ENCODE measurements around the gene UBE2K. TPM values are rescaled to one million over a fixed set of nuclear protein-coding genes. Genes with fewer than 3 reads are reported as not detected.
A peak's percentile ranks its signal among the peaks of the same experiment; 100 is the strongest.
"Not testable (repeated sequence)": the region's sequence is repeated elsewhere in the genome, so short reads cannot be mapped to it uniquely, and the experiment has no call there.

Gene UBE2K
- total and polyA plus RNA-seq, 4 experiments from 2014 or later: 45.0 to 79.5 (median 52.6) TPM

DNA sequence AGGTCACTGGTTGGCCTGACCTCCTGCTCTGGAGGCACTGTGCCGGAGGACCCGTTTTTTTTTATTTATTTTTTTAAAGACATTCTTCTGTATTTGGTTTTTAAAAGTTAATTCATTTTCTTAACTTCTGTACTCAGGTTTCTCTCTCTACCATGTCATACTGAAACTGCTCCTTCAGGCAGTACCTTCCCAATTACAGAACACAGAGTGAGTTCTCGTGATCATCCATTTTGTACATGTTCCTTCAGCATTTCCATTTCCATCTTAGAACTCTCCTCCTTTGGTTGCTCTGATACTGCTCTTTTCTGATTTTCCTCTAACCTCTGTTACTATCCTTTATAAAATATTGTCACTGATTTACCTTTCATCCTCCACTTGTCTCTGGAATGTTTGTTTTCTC is 17.9 kb downstream of the UBE2K start:
- ChIA-PET CTCF (ENCODE audit: partially characterized antibody) (no interaction called here), POLR2A (ENCODE audit: partially characterized antibody) (no interaction called here)
- Mint-ChIP-seq H3K4me3 (peak overlapping the region in 1 of 8 donors; percentile 46), H3K9me3 (no peaks in the 10 kb centered on the region), H3K36me3 (peaks cover 13 to 34% of the 10 kb centered on the region in 2 donors), H3K4me1 (peaks cover 38 to 64% (median 47%) of the 10 kb centered on the region in 4 donors), H3K27me3 (no peaks in the 10 kb centered on the region), H3K27ac (peak overlapping the region in 3 of 7 donors; percentile 7 to 59 (median 16))
- H3K27me3 ChIP-seq (ENCODE audit: insufficient read depth, low read length): no peaks in the 10 kb centered on the region
- intact Hi-C loops (cut with micrococcal nuclease): no loop called here
- H3K27ac ChIP-seq (ENCODE audit: low read depth, low read length): no peak overlapping the region
- H3K4me1 ChIP-seq (ENCODE audit: insufficient read depth, low read length): peaks cover 35% of the 10 kb centered on the region
- H3K4me3 ChIP-seq (ENCODE audit: low read length in 2 of 2): no peak overlapping the region
- H3K36me3 ChIP-seq (ENCODE audit: insufficient read depth, low read length): no peaks in the 10 kb centered on the region
- no peaks in the 10 kb centered on the region for H3K9me3 ChIP-seq (ENCODE audit: control insufficient read depth in 1 of 2, low read length in 2 of 2)
- no peak for DNase-seq

DNA sequence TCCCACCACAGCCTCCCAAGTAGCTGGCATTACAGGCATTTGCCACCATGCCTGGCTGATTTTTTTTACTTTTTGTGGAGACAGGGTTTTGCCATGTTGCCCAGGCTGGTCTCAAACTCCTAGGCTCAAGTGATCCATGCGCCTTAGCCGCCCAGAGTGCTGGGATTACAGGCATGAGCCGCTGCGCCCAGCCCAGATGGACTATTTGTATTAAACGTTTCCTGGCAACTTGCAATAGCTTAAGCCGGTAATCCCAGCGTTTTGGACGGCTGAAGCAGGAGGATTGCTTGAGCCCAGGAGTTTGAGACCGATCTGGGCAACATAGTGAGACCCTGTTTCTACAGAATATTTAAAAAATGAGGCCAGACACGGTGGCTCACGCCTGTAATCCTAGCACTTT is 18.4 kb downstream of the UBE2K start:
- Histone ChIP-seq H3K27me3 (ENCODE audit: insufficient read depth, low read length) (no peaks in the 10 kb centered on the region), H3K4me1 (ENCODE audit: insufficient read depth, low read length) (peaks cover 40% of the 10 kb centered on the region), H3K9me3 (ENCODE audit: control insufficient read depth in 1 of 2, low read length in 2 of 2) (no peaks in the 10 kb centered on the region), H3K4me3 (ENCODE audit: low read length in 2 of 2) (no peak overlapping the region), H3K36me3 (ENCODE audit: insufficient read depth, low read length) (no peaks in the 10 kb centered on the region), H3K27ac (ENCODE audit: low read depth, low read length) (no peak overlapping the region)
- Mint-ChIP-seq H3K27me3 (no peaks in the 10 kb centered on the region), H3K36me3 (peaks cover 13 to 33% of the 10 kb centered on the region in 2 donors), H3K9me3 (no peaks in the 10 kb centered on the region), H3K4me1 (peaks cover 41 to 68% (median 52%) of the 10 kb centered on the region in 4 donors), H3K4me3 (peak overlapping the region in 1 of 8 donors; percentile 31), H3K27ac (peak overlapping the region in 1 of 7 donors; percentile 59)
- DNase-seq: no peak
- POLR2A ChIA-PET (ENCODE audit: partially characterized antibody): no interaction called here
- CTCF ChIA-PET (ENCODE audit: partially characterized antibody): interaction anchor here (0.7 to 1.4 kb wide), 2 partner anchors 21 to 247 kb away, joined by 3 to 4 read pairs; no protein-coding TSS in a partner anchor
- intact Hi-C loops (cut with micrococcal nuclease): no loop called here

DNA sequence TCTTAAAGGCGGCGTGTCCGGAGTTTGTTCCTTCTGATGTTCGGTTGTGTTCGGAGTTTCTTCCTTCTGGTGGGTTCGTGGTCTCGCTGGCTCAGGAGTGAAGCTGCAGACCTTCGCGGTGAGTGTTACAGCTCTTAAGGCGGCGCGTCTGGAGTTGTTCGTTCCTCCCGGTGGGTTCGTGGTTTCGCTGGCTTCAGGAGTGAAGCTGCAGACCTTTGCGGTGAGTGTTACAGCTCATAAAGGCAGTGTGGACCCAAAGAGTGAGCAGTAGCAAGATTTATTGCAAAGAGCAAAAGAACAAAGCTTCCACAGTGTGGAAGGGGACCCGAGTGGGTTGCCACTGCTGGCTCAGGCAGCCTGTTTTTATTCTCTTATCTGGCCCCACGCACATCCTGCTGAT is 19.8 kb downstream of the UBE2K start:
- peak overlapping the region in 3 of 7 donors; percentile 42 to 64 (median 60) for H3K27ac Mint-ChIP-seq
- POLR2A ChIA-PET (ENCODE audit: partially characterized antibody); H3K9me3 Mint-ChIP-seq; H3K36me3 ChIP-seq (ENCODE audit: insufficient read depth, low read length); intact Hi-C loops (cut with micrococcal nuclease); H3K27me3 Mint-ChIP-seq; H3K27me3 ChIP-seq (ENCODE audit: insufficient read depth, low read length); CTCF ChIA-PET (ENCODE audit: partially characterized antibody); H3K4me3 ChIP-seq (ENCODE audit: low read length in 2 of 2); H3K27ac ChIP-seq (ENCODE audit: low read depth, low read length); DNase-seq; H3K9me3 ChIP-seq (ENCODE audit: control insufficient read depth in 1 of 2, low read length in 2 of 2): not testable (repeated sequence)
- H3K36me3 Mint-ChIP-seq: peaks cover 13 to 32% of the 10 kb centered on the region in 2 donors
- H3K4me1 ChIP-seq (ENCODE audit: insufficient read depth, low read length): peaks cover 47% of the 10 kb centered on the region
- H3K4me3 Mint-ChIP-seq: peak overlapping the region in 7 of 8 donors; percentile 12 to 71 (median 52)
- H3K4me1 Mint-ChIP-seq: peaks cover 39 to 64% (median 54%) of the 10 kb centered on the region in 4 donors

DNA sequence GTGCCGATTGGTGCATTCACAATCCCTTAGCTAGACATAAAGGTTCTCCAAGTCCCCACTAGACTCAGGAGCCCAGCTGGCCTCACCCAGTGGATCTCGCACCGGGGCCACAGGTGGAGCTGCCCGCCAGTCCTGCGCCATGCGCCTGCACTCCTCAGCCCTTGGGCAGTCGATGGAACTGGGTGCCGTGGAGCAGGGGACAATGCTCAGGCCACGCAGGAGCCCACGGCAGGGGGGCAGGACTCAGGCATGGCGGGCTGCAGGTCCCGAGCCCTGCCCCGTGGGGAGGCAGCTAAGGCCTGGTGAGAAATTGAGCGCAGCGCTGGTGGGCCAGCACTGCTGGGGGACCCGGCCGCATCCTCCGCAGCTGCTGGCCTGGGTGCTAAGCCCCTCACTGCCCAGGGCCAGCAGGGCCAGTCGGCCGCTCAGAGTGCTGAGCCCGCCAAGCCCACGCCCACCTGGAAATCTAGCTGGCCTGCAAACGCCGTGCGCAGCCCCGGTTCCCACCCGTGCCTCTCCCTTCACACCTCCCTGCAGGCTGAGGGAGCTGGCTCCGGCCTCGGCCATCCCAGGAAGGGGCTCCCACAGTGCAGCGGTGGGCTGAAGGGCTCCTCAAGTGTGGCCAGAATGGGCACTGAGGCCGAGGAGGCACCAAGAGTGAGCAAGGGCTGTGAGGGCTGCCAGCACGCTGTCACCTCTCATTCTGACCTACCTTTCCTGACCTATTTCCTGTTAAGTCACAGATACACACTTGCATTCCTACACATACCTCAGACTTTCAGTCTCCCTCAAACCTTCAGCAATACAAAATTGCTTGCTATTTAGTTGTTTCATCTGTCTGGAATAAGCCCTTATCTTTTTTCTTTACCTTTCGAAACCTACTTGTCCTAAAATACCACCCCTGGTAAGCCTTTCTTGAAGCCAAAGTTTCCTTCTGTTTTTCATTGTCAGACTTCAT is 20.7 kb downstream of the UBE2K start:
- H3K4me1 ChIP-seq (ENCODE audit: insufficient read depth, low read length): peaks cover 47% of the 10 kb centered on the region
- no peaks in the 10 kb centered on the region for H3K36me3 ChIP-seq (ENCODE audit: insufficient read depth, low read length)
- Mint-ChIP-seq H3K27ac (peak overlapping the region; percentile 10 to 94 (median 47)), H3K4me3 (peak overlapping the region in 6 of 8 donors; percentile 0 to 68 (median 32)), H3K36me3 (peaks cover 13 to 32% of the 10 kb centered on the region in 2 donors), H3K4me1 (peaks cover 37 to 60% (median 49%) of the 10 kb centered on the region in 4 donors), H3K9me3 (no peaks in the 10 kb centered on the region), H3K27me3 (no peaks in the 10 kb centered on the region)
- ChIA-PET CTCF (ENCODE audit: partially characterized antibody) (interaction anchor here (0.6 kb wide), 1 partner anchor 13 kb away, joined by 4 read pairs; no protein-coding TSS in a partner anchor), POLR2A (ENCODE audit: partially characterized antibody) (no interaction called here)
- no peaks in the 10 kb centered on the region for H3K9me3 ChIP-seq (ENCODE audit: control insufficient read depth in 1 of 2, low read length in 2 of 2)
- no peak overlapping the region for H3K4me3 ChIP-seq (ENCODE audit: low read length in 2 of 2)
- intact Hi-C loops (cut with micrococcal nuclease): no loop called here
- H3K27me3 ChIP-seq (ENCODE audit: insufficient read depth, low read length): no peaks in the 10 kb centered on the region
- no peak overlapping the region for H3K27ac ChIP-seq (ENCODE audit: low read depth, low read length)
- DNase-seq: no peak

DNA sequence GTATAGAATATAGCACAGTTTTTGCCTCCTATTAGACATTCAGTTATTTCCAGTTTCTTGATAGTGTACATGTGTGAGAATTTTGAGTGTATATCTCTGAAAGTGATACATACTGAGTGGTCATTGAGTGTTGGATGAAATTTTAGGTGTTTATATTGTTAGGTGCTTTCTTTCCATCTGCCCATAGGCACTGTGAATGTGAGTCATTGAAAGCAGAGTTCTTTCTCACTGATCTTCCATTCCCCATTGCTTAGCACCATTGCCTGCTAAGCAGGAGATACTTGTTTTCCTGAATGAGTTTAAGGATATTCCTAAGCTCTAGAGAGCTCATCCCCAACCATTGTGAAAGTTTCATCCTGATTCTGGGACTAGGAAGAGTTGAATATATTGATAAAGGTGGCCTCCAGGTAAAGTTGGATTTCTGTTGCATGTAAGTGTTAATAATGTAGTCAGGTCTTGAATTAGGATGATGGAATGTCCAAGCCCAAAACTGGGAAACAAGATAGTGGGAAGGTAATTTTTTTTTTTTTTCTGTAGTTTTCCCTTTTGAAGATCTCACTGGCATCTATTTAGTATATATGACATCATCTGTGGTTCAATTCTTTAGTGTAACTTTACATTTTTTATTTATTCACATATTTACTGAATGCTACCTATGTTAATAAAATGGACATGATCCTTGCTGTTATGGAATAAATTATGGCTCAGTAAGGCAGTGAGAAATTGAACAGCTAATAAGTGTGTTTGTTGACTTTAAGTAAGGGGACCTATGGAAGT is 22.1 kb downstream of the UBE2K start:
- Mint-ChIP-seq H3K4me3 (peak overlapping the region in 3 of 8 donors; percentile 20 to 39 (median 23)), H3K27me3 (no peaks in the 10 kb centered on the region), H3K4me1 (peaks cover 33 to 58% (median 44%) of the 10 kb centered on the region in 4 donors), H3K9me3 (no peaks in the 10 kb centered on the region), H3K27ac (peak overlapping the region; percentile 10 to 84 (median 54)), H3K36me3 (peaks cover 13 to 26% of the 10 kb centered on the region in 2 donors)
- Histone ChIP-seq H3K36me3 (ENCODE audit: insufficient read depth, low read length) (no peaks in the 10 kb centered on the region), H3K4me1 (ENCODE audit: insufficient read depth, low read length) (peaks cover 48% of the 10 kb centered on the region), H3K27ac (ENCODE audit: low read depth, low read length) (no peak overlapping the region), H3K9me3 (ENCODE audit: control insufficient read depth in 1 of 2, low read length in 2 of 2) (no peaks in the 10 kb centered on the region), H3K27me3 (ENCODE audit: insufficient read depth, low read length) (no peaks in the 10 kb centered on the region), H3K4me3 (ENCODE audit: low read length in 2 of 2) (no peak overlapping the region)
- CTCF ChIA-PET (ENCODE audit: partially characterized antibody): no interaction called here
- POLR2A ChIA-PET (ENCODE audit: partially characterized antibody): no interaction called here
- no peak for DNase-seq
- intact Hi-C loops (cut with micrococcal nuclease): no loop called here

DNA sequence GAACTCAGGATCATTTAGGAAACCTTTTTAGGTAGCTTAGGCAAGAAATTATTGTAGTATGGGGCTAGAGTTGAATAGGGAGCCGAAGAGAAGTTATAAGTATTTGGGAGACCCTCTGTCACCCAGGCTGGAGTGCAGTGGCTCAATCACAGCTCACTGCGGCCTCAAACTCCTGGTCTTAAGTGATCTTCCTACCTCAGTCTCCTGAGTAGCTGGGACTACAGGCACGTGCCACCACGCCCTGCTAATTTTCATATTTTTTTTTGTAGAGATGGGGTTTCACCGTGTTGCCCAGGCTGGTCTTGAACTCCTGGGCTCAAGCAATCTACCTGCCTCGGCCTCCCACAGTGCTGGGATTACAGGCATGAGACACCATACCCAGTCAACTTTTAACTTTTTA is 23.3 kb downstream of the UBE2K start:
- H3K4me3 ChIP-seq (ENCODE audit: low read length in 2 of 2); CTCF ChIA-PET (ENCODE audit: partially characterized antibody); POLR2A ChIA-PET (ENCODE audit: partially characterized antibody); intact Hi-C loops (cut with micrococcal nuclease); H3K27ac ChIP-seq (ENCODE audit: low read depth, low read length); H3K9me3 ChIP-seq (ENCODE audit: control insufficient read depth in 1 of 2, low read length in 2 of 2); H3K9me3 Mint-ChIP-seq; H3K27me3 Mint-ChIP-seq; DNase-seq; H3K36me3 ChIP-seq (ENCODE audit: insufficient read depth, low read length); H3K27me3 ChIP-seq (ENCODE audit: insufficient read depth, low read length): not testable (repeated sequence)
- peaks cover 50% of the 10 kb centered on the region for H3K4me1 ChIP-seq (ENCODE audit: insufficient read depth, low read length)
- H3K4me1 Mint-ChIP-seq: peaks cover 34 to 54% (median 46%) of the 10 kb centered on the region in 4 donors
- H3K4me3 Mint-ChIP-seq: peak overlapping the region in 1 of 8 donors; percentile 17
- peak overlapping the region in 3 of 7 donors; percentile 14 to 67 (median 61) for H3K27ac Mint-ChIP-seq
- H3K36me3 Mint-ChIP-seq: peaks cover 13 to 25% of the 10 kb centered on the region in 2 donors

DNA sequence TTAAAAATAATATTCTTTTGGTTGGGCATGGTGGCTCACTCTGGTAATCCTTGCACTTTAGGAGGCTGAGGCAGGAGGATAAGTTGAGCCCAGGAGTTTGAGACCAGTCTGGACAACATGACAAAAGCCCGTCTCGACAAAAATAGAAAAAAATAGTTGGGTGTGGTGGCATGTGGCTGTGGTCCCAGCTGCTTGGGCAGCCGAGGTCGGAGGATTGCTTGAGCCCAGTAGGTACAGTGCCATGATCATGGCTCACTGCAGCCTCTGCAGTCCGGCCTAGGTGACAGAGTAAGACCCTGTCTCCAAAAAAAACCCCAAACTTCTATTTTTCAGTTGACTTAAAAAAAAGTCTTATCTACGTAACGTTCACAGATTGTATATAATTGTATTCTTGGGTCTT is 23.9 kb downstream of the UBE2K start:
- Mint-ChIP-seq H3K27ac (no peak overlapping the region), H3K9me3 (no peaks in the 10 kb centered on the region), H3K27me3 (no peaks in the 10 kb centered on the region), H3K36me3 (peaks cover 16 to 29% of the 10 kb centered on the region in 2 donors), H3K4me1 (peaks cover 36 to 59% (median 50%) of the 10 kb centered on the region in 4 donors), H3K4me3 (no peak overlapping the region)
- no peaks in the 10 kb centered on the region for H3K36me3 ChIP-seq (ENCODE audit: insufficient read depth, low read length)
- DNase-seq: no peak
- ChIA-PET CTCF (ENCODE audit: partially characterized antibody) (no interaction called here), POLR2A (ENCODE audit: partially characterized antibody) (no interaction called here)
- H3K9me3 ChIP-seq (ENCODE audit: control insufficient read depth in 1 of 2, low read length in 2 of 2): no peaks in the 10 kb centered on the region
- peaks cover 45% of the 10 kb centered on the region for H3K4me1 ChIP-seq (ENCODE audit: insufficient read depth, low read length)
- intact Hi-C loops (cut with micrococcal nuclease): no loop called here
- no peaks in the 10 kb centered on the region for H3K27me3 ChIP-seq (ENCODE audit: insufficient read depth, low read length)
- H3K27ac ChIP-seq (ENCODE audit: low read depth, low read length): no peak overlapping the region
- no peak overlapping the region for H3K4me3 ChIP-seq (ENCODE audit: low read length in 2 of 2)
